AG04449 (cell line): ENCODE results near the gene ZIC2.
"Not testable (repeated sequence)": the region's sequence is repeated elsewhere in the genome, so short reads cannot be mapped to it uniquely, and the experiment has no call there.

Source experiments
- CTCF ChIA-PET: fragments of 350-600 bp; formaldehyde crosslinking; extraction: SDS; loops from one replicate; lab custom pipeline; 2021; ENCODE audit warnings: antibody characterized with exemption; lab: Yijun Ruan, JAX
- POLR2A ChIA-PET: fragments of 400-600, 350-600 bp; formaldehyde crosslinking; extraction: SDS; loops from one replicate; lab custom pipeline; 2020; ENCODE audit warnings: antibody characterized with exemption, inconsistent platforms; lab: Yijun Ruan, JAX
- DNase-seq: peaks from one replicate; pipeline ENCODE4 v3.0.0-alpha.2; 2010; ENCODE audit warnings: low read depth, low spot score
- H3K4me3 ChIP-seq: 2 replicates; pipeline ENCODE4 v1.5.1; 2011; ENCODE audit warnings: low read depth, mild to moderate bottlenecking, control low read depth, low read length
- CTCF ChIP-seq: IDR thresholded peaks from one replicate; pipeline ENCODE4 v1.5.1; 2011; ENCODE audit warnings: mild to moderate bottlenecking, moderate library complexity, low read length, control low read depth, inconsistent platforms; ENCODE audit not compliant: insufficient read depth; ENCODE audit errors: missing control alignments

Gene ZIC2

GRCh38 chr13:99949679-99950413 is 31.7 kb upstream of the ZIC2 start:
- DNase-seq: no peak
- no peak for TF ChIP-seq CTCF
- H3K4me3 ChIP-seq: no peak overlapping the region
- POLR2A ChIA-PET: no interaction called here
- CTCF ChIA-PET: no interaction called here

GRCh38 chr13:99951666-99952065 is 29.9 kb upstream of the ZIC2 start:
- CTCF ChIA-PET: interaction anchor here (1.3 kb wide), 1 partner anchor 35 kb away, joined by 3 read pairs; no protein-coding TSS in a partner anchor
- DNase-seq, H3K4me3 ChIP-seq, POLR2A ChIA-PET: not testable (repeated sequence)

- CTCF ChIA-PET: no interaction called here
- H3K4me3 ChIP-seq: no peak overlapping the region
- DNase-seq: no peak
- no peak for TF ChIP-seq CTCF
- POLR2A ChIA-PET: no interaction called here
These were observed 28.3 kb upstream of the ZIC2 start for GRCh38 chr13:99953138-99953755.

GRCh38 chr13:99955107-99955746 is 26.4 kb upstream of the ZIC2 start:
- ChIA-PET POLR2A (no interaction called here), CTCF (interaction anchor here (0.6 kb wide), 1 partner anchor 39 kb away, joined by 3 read pairs; no protein-coding TSS in a partner anchor)
- DNase-seq: no peak
- TF ChIP-seq CTCF: no peak
- no peak overlapping the region for H3K4me3 ChIP-seq

- no peak for TF ChIP-seq CTCF
- ChIA-PET POLR2A (no interaction called here), CTCF (interaction anchor here (0.6 kb wide), 1 partner anchor 40 kb away, joined by 3 read pairs; no protein-coding TSS in a partner anchor)
- H3K4me3 ChIP-seq: peak overlapping the region; percentile 3; the same call in 1 of the 2 replicates
- no peak for DNase-seq
These were observed 25.7 kb upstream of the ZIC2 start for GRCh38 chr13:99955747-99956472.

- no peak for TF ChIP-seq CTCF
- ChIA-PET POLR2A (no interaction called here), CTCF (no interaction called here)
- no peak for DNase-seq
- peak overlapping the region; percentile 3; the same call in 1 of the 2 replicates for H3K4me3 ChIP-seq
These were observed 24.9 kb upstream of the ZIC2 start for GRCh38 chr13:99956473-99957349.
